ENCODE data around the gene RPL5.
A peak's percentile ranks its signal among the peaks of the same experiment; 100 is the strongest.

DNA sequence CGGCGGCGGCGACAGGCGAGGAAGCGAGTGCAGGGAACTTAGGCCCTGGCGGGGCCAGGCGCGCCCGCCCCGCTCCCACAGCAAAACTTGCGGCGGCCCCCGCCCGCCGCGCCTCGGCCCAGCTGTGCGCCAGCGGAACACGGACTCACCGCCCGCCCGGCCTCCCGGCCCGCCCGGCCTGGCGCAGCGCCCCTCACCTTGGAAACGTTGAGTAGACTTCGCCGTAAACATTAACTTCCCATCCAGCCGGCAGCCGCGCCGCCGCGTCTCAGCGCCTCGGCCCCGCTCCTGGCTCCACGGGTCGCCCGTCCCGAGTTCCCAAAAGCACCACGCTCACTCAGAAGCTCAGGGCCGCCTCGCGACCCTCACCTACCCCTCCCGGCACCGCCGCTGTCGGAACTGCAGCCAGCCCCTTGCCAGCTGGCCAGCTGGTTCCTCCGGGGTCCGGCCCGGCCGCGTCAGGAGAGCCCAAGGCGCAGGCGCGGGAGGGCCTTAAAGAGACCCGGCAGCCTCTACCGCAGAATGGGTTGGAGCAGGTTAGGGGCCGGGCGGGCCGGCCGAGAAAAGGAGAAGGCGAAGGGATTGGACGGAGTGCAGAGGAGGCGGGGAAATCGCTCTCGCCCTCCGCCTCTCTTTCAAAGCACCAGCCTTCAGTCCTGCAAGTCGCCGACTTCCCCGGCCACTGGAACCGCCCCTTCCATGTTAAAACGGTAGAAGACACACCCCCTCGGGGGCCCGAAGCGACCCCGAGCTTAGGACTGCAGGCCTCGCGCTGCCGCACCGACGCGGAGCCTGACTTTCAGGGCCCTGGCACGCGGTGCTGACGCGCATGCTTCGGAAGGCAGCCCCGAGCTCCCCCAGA, 47.0 kb upstream of the RPL5 start, which contains the start of gene EVI5:
- TF ChIP-seq, protein P1, sequence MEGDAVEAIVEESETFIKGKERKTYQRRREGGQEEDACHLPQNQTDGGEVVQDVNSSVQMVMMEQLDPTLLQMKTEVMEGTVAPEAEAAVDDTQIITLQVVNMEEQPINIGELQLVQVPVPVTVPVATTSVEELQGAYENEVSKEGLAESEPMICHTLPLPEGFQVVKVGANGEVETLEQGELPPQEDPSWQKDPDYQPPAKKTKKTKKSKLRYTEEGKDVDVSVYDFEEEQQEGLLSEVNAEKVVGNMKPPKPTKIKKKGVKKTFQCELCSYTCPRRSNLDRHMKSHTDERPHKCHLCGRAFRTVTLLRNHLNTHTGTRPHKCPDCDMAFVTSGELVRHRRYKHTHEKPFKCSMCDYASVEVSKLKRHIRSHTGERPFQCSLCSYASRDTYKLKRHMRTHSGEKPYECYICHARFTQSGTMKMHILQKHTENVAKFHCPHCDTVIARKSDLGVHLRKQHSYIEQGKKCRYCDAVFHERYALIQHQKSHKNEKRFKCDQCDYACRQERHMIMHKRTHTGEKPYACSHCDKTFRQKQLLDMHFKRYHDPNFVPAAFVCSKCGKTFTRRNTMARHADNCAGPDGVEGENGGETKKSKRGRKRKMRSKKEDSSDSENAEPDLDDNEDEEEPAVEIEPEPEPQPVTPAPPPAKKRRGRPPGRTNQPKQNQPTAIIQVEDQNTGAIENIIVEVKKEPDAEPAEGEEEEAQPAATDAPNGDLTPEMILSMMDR (IDR thresholded peaks at IDR 0.05) = peak in 1 of 4 donors; percentile 18
- TF ChIP-seq POLR2A (IDR thresholded peaks at IDR 0.05) = peak; percentile 68

All from right lobe of liver (tissue), 4 donors.